DND-41 (cell line): ENCODE results near the gene BMP2K.

Source experiments
- EZH2 ChIP-seq: IDR thresholded peaks from 3 replicates; pipeline ENCODE4 v1.6.1; 2012; ENCODE audit warnings: borderline replicate concordance, low read depth, mild to moderate bottlenecking, moderate library complexity, low read length, inconsistent platforms; ENCODE audit not compliant: severe bottlenecking
- TF ChIP-seq, protein P1 (sequence below): IDR thresholded peaks from 2 replicates; pipeline ENCODE4 v1.5.1; 2012; ENCODE audit warnings: borderline replicate concordance, low read length, moderate library complexity, mild to moderate bottlenecking; ENCODE audit not compliant: poor library complexity, severe bottlenecking; ENCODE audit errors: extremely low read depth

DNA sequence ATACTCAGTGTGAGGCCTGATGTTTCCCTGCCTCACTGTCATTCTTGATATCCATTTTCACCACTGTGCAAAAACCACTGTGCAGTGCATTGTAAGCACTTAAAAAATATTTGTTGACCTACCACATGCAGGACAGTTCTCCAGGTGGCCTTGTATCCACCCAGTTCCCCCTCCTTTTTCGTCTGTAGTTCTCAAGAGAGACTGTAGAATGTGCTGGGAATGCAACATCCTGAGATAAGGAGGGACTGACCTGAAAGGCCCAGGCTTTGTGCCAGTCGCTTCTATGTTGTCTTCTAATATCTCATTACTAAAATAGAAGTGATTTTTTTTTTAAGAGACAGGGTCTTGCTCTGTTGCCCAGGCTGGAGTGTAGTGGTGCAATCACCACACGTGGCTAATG, 184.8 kb downstream of the BMP2K start:
- TF ChIP-seq, protein P1, sequence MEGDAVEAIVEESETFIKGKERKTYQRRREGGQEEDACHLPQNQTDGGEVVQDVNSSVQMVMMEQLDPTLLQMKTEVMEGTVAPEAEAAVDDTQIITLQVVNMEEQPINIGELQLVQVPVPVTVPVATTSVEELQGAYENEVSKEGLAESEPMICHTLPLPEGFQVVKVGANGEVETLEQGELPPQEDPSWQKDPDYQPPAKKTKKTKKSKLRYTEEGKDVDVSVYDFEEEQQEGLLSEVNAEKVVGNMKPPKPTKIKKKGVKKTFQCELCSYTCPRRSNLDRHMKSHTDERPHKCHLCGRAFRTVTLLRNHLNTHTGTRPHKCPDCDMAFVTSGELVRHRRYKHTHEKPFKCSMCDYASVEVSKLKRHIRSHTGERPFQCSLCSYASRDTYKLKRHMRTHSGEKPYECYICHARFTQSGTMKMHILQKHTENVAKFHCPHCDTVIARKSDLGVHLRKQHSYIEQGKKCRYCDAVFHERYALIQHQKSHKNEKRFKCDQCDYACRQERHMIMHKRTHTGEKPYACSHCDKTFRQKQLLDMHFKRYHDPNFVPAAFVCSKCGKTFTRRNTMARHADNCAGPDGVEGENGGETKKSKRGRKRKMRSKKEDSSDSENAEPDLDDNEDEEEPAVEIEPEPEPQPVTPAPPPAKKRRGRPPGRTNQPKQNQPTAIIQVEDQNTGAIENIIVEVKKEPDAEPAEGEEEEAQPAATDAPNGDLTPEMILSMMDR, result no peak
- TF ChIP-seq EZH2, result no peak
